ENCODE results near the gene AQP3. TPM values are rescaled to one million over a fixed set of nuclear protein-coding genes. Genes with fewer than 3 reads are reported as not detected.
"Not testable (repeated sequence)": the region's sequence is repeated elsewhere in the genome, so short reads cannot be mapped to it uniquely, and the experiment has no call there.

The AQP3 gene
- total and polyA plus RNA-seq, 12 donors = 1.9 to 37.2 (median 10.1) TPM

- Histone ChIP-seq H3K27ac (peak overlapping the region in 8 of 10 donors; percentile 84 to 96 (median 92)), H3K36me3 (peaks cover 0 to 6% (median 0%) of the 10 kb centered on the region in 9 donors), H3K27me3 (no peaks in the 10 kb centered on the region), H3K4me3 (no peak overlapping the region), H3K4me1 (peaks cover 10 to 59% (median 39%) of the 10 kb centered on the region in 9 donors), H3K9me3 (no peaks in the 10 kb centered on the region)
- WGBS, 2 donors = 90% methylated on average over 4 of the region's 4 CpGs
- DNase-seq = no peak
- no peak for TF ChIP-seq CTCF (IDR thresholded peaks at IDR 0.05)
- intact Hi-C loops (cut with DNase I) = loop anchor here in 5 of 10 donors (2.0 to 10.0 kb wide), 6 partner anchors 33 to 110 kb away; partner anchors contain the start of gene AQP3 (in 2 of the 5)
- peak in 6 of 8 donors; percentile 16 to 61 (median 42) for ATAC-seq
Observed at GRCh38 chr9:33404788-33405362, 42.5 kb downstream of the AQP3 start.

GRCh38 chr9:33403941-33404787, 43.2 kb downstream of the AQP3 start:
- DNase-seq = no peak

GRCh38 chr9:33402371-33402770, 45.0 kb downstream of the AQP3 start, which contains the start of gene AQP7:
AQP7 (minus strand) TSS chr9:33402568; CDS start chr9:33401262, 1,306 bp downstream.
- not testable (repeated sequence) for ATAC-seq, H3K9me3 ChIP-seq, H3K36me3 ChIP-seq, H3K27me3 ChIP-seq
- DNase-seq = peak; percentile 68 to 79
- intact Hi-C loops (cut with DNase I) = loop anchor here in 2 of 10 donors (5.0 to 10.0 kb wide), 2 partner anchors 65 to 112 kb away; no protein-coding TSS in a partner anchor
- H3K4me3 ChIP-seq = peak within 1 kb of the TSS; percentile 38 to 64 (median 58)
- WGBS, 2 donors = 18 to 20% methylated on average over 10 of the region's 10 CpGs
- H3K4me1 ChIP-seq = peaks cover 10 to 68% (median 39%) of the 10 kb centered on the region in 9 donors
- H3K27ac ChIP-seq = peak within 1 kb of the TSS; percentile 72 to 96 (median 91)

More at GRCh38 chr9:33403941-33404787, 43.2 kb downstream of the AQP3 start:
- Histone ChIP-seq H3K9me3 (no peaks in the 10 kb centered on the region), H3K27ac (peak overlapping the region in 8 of 10 donors; percentile 84 to 96 (median 92)), H3K36me3 (peaks cover 0 to 8% (median 0%) of the 10 kb centered on the region in 9 donors), H3K27me3 (no peaks in the 10 kb centered on the region), H3K4me3 (no peak overlapping the region), H3K4me1 (peaks cover 10 to 64% (median 39%) of the 10 kb centered on the region in 9 donors)
- intact Hi-C loops (cut with DNase I) = loop anchor here in 2 of 10 donors (1.0 to 10.0 kb wide), 4 partner anchors 13 to 111 kb away; no protein-coding TSS in a partner anchor
- TF ChIP-seq CTCF (IDR thresholded peaks at IDR 0.05) = no peak
- 72 to 75% methylated on average over 17 of the region's 17 CpGs for WGBS, 2 donors
- ATAC-seq = peak; percentile 48 to 91 (median 75)

GRCh38 chr9:33401809-33402208, 45.6 kb downstream of the AQP3 start:
- H3K4me3 ChIP-seq = peak overlapping the region; percentile 38 to 64 (median 58)
- not testable (repeated sequence) for H3K27me3 ChIP-seq, DNase-seq, H3K36me3 ChIP-seq, H3K9me3 ChIP-seq, ATAC-seq
- H3K4me1 ChIP-seq = peaks cover 10 to 68% (median 39%) of the 10 kb centered on the region in 9 donors
- WGBS, 2 donors = 6 to 35% methylated on average over 9 of the region's 10 CpGs
- H3K27ac ChIP-seq = peak overlapping the region; percentile 72 to 96 (median 91)
- intact Hi-C loops (cut with DNase I) = loop anchor here in 2 of 10 donors (5.0 to 10.0 kb wide), 2 partner anchors 65 to 113 kb away; no protein-coding TSS in a partner anchor

GRCh38 chr9:33399047-33399446, 48.3 kb downstream of the AQP3 start:
- 90 to 95% methylated on average over 4 of the region's 4 CpGs for WGBS, 2 donors
- Histone ChIP-seq H3K4me1 (peaks cover 6 to 68% (median 29%) of the 10 kb centered on the region in 9 donors), H3K27ac (peak overlapping the region in 4 of 10 donors; percentile 9 to 94 (median 62))
- intact Hi-C loops (cut with DNase I); H3K27me3 ChIP-seq; H3K9me3 ChIP-seq; H3K4me3 ChIP-seq; DNase-seq; ATAC-seq; H3K36me3 ChIP-seq: not testable (repeated sequence)

GRCh38 chr9:33397801-33398200, 49.6 kb downstream of the AQP3 start:
- ATAC-seq; DNase-seq; H3K27me3 ChIP-seq; H3K36me3 ChIP-seq; H3K9me3 ChIP-seq; intact Hi-C loops (cut with DNase I); H3K4me3 ChIP-seq: not testable (repeated sequence)
- WGBS, 2 donors = 70 to 81% methylated on average over 3 of the region's 4 CpGs
- peak overlapping the region in 1 of 10 donors; percentile 26 for H3K27ac ChIP-seq
- H3K4me1 ChIP-seq = peaks cover 3 to 68% (median 25%) of the 10 kb centered on the region in 9 donors

GRCh38 chr9:33395159-33395879, 52.1 kb downstream of the AQP3 start:
- peak in 1 of 2 donors; percentile 42 for DNase-seq
- H3K4me3 ChIP-seq; H3K36me3 ChIP-seq; H3K27me3 ChIP-seq; H3K9me3 ChIP-seq; intact Hi-C loops (cut with DNase I); ATAC-seq: not testable (repeated sequence)
- WGBS, 2 donors = 71 to 74% methylated on average over 15 of the region's 15 CpGs
- H3K4me1 ChIP-seq = peaks cover 8 to 67% (median 26%) of the 10 kb centered on the region in 9 donors
- H3K27ac ChIP-seq = peak overlapping the region in 9 of 10 donors; percentile 26 to 94 (median 88)

GRCh38 chr9:33393986-33394385, 53.4 kb downstream of the AQP3 start:
- H3K27ac ChIP-seq = peak overlapping the region; percentile 27 to 94 (median 87)
- H3K27me3 ChIP-seq; H3K4me3 ChIP-seq; H3K9me3 ChIP-seq; ATAC-seq; H3K36me3 ChIP-seq; intact Hi-C loops (cut with DNase I): not testable (repeated sequence)
- peak in 1 of 2 donors; percentile 44 for DNase-seq
- H3K4me1 ChIP-seq = peaks cover 8 to 65% (median 25%) of the 10 kb centered on the region in 9 donors
- WGBS, 2 donors = 33 to 54% methylated on average over 3 of the region's 3 CpGs

All from heart right ventricle (tissue), 16 donors.